Activated CD4-positive, alpha-beta T cell treated with anti-CD3 and anti-CD28 coated beads for 1 hour (primary cell): ENCODE results near the gene SIRPB2.
"Not testable (repeated sequence)": the region's sequence is repeated elsewhere in the genome, so short reads cannot be mapped to it uniquely, and the experiment has no call there.

ENCODE experiments used
- DNase-seq: peaks from one replicate; pipeline ENCODE4 v3.0.0-alpha.2; 2020

The SIRPB2 gene

GRCh38 chr20:1499528-1500420 is 8.6 kb upstream of the SIRPB2 start:
- DNase-seq = no peak

DNA sequence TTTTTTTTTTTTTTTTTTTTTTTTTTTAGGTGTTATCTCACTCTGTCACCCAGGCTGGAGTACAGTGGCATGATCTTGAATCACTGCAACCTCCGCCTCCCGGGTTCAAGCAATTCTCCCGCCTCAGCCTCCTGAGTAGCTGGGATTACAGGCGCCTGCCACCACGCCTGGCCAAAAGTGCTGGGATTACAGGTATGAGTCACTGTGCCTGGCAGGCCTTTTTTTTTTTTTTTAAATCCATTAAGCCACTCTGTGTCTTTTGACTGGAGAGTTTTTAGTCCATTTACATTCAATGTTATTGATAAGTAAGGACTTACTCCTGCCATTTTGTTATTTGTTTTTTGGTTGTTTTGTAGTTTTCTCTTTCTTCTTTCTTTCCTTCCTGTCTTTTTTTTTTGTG is 6.2 kb upstream of the SIRPB2 start:
- not testable (repeated sequence) for DNase-seq

DNA sequence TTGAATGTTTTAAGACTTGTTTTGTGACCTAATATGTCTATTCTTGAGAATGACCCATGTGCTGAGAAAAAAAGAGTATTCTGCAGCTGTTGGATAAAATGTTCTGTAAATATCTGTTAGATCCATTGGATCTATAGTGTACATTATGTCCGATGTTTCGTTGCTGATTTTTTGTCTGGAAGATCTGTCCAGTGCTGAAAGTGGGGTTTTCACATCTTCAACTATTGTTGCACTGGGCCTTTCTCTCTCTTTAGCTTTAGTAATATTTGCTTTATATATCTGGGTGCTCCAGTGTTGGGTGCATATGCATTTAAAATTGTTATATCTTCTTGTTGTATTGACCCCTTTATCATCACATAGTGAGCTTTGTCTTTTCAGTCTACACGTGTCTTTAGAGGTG is 5.7 kb upstream of the SIRPB2 start:
- DNase-seq = no peak

- DNase-seq = no peak
Measured at GRCh38 chr20:1494436-1494835, 3.2 kb upstream of the SIRPB2 start.

DNA sequence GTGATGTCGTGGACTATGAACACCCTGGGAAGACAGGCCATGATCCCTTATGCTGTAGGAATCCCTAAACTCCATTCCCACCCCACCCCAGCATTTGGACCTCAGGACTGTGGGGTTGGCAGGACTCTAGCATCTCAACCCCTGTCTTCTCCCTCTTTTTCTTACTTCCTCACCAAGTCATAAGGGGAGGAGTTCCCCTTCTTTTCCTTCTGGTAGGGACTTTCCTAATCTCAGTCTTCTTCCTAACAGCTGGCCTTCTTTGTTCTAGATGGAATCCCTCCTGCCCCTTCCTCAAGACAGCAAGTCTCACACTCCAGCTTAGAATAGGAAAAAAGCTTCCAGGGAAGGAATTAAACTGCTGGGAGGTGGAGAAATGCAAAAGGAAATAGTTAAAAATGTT is 2.3 kb upstream of the SIRPB2 start:
- DNase-seq = no peak

DNA sequence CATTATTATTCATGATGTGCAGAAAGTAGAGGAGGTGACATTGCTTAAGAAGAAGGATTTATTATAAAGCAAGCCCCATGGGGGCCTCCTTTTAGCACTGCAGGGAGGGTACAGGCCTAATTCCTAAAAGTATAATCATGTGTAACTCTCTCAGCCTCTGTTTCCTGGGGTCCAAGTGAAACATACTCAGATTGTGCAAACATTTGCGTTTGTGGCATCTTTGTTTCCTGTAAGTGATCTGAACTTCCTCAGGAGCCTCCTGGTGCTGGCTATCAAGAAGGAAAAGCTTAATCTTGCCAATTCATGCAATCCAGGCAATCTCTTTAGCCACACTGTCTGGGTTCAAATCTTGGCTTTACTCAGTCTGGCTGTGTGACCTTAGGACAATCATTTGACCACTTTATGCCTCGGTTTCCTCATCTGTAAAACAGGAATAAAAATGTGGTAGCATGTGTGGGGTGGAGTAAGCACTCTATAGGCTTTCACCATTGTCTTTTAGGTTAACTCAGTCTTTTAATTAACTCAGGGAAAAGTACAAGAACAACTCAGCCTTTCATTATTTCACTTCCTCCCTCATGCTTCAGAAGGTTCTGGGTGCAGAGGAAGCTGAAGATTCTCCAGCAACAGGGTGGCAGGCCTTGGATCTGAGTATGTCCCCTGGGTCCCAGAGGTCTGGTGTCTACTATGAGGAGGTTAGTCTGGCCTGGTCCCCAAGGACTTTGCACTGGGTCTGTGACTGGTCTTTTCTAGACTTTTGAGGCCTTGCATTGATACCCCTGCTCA is 831 bp upstream of the SIRPB2 start:
- DNase-seq = no peak

GRCh38 chr20:1490643-1491195 is 501 bp downstream of the SIRPB2 start:
- no peak for DNase-seq

DNA sequence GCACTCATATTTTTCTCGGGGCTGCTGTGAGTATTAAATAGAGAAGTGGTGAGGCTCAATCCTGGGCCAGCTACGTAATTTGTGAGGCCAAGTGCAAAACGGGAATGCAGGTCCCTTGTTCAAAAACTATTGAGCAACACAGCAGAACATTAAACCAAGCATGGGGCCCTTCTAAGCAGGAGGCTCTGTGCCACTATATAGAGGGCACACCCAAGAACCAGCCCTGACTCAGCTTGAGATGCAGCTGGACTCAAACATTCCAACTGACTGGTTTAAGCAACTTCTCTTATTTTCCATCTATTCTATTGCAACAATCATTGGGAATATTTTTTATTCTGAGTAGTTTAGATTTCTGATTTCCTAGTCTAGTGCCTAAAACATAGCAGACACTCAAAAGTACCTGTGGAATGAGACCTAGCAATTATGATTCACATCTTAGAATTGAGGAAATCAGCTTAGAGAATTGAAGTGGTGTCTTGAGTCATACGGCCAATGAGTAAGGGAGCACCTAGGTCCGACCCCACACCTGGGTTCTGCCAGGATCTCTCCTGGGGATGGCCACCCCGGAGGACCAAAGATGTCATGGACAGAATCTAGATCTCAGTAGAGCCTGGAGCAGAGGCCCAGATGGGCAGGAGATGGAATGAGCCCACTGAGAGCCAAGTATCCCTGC is 1.3 kb downstream of the SIRPB2 start:
- DNase-seq = no peak

DNA sequence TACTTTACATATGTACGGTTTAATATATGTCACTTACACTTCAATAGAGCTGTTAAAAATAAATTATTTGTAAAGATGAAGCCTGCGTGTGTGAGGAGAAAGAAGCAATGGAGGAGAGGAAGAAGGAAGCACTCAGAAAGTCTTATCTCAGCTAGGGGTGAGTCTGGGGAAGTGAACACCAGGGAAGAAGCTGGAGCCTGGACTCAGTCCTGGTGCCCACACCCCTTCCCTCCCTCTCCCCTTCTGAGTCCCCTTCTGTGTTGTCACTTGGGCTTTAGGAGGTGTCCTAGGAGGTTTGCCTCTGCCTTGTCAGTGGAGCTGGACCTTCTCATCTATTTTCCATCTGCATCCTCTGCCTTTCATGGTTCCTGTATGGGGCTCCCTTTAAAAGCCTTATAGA is 1.9 kb downstream of the SIRPB2 start:
- DNase-seq = no peak

- DNase-seq = no peak
Measured at GRCh38 chr20:1486566-1486965, 4.7 kb downstream of the SIRPB2 start.

GRCh38 chr20:1484438-1485116 is 6.6 kb downstream of the SIRPB2 start:
- DNase-seq = no peak

- DNase-seq = no peak
Measured at GRCh38 chr20:1479831-1480595, 11.2 kb downstream of the SIRPB2 start.

DNA sequence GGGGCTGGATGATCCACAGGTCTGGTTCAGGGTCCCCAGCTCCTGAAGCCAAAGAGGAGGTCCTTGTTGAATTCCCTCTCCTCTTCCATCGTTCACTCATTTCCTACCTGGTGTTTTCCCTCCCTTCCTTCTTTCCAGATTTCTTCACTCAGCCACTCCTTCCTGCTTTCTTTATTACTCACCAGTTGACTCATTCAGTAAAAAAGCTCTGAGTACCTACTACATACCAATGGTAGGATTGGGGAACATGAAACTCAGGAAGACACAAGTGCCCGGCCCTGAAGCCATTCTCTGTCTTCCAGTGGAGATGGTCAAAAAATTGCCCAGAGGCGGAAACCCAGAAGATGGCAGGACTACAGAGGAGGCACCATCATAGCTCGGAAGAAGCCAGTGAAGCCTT is 12.7 kb downstream of the SIRPB2 start:
- no peak for DNase-seq

- DNase-seq = no peak
Measured at GRCh38 chr20:1477896-1478490, 13.2 kb downstream of the SIRPB2 start.

- DNase-seq = no peak
Measured at GRCh38 chr20:1474817-1475603, 16.2 kb downstream of the SIRPB2 start.

GRCh38 chr20:1474325-1474724 is 16.9 kb downstream of the SIRPB2 start:
- no peak for DNase-seq

GRCh38 chr20:1473246-1474220 is 17.7 kb downstream of the SIRPB2 start:
- DNase-seq = no peak

DNA sequence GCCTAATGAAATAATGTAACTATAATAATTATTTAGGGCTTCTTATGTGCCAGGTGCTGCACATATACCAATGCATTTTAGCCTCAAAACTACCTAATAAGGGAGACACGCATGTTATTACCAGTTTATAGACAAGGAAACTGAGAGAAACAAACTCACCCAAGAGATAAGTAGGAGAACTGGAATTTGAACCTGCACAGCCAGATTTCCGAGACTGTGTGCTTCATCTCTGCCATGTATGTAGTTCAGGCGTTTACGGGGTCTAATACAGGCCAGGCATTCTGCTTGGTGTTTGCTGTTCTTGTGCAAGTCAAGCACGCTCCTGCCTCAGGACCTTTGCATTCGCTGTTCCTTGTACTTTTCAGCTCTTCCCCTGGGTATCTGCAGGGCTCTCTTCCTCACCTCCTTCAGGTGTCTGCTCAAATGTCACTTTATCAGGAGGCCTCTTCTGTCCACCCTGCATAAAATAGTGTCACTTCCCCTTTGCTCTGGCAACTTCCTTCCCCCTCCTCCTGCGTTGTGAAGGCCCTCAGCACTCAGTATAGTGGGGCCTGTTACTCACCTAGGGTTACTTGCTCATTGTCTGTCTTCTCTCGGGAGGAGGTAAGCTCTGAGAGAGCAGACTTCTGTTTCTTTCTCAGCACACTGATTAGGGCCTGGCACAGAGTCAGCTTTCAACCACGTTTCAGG is 18.5 kb downstream of the SIRPB2 start:
- no peak for DNase-seq

DNA sequence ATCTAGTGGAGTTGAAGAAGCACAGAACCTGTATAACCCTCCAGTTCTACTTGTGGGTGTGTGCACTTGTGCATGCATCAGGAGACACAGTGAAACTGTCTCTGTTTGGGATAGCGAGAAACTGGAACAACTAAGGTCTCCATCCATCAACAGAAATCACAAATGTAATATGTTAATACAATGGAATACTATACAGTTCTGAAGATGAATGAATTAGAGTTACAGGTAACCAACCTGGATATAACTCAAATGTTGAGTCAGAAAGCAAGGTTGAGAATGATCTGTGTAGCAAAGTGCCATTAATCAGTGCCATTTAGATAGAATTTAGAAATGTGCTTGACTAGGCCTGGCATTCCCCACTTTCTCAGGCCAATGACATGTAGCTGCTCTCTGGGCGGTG is 20.0 kb downstream of the SIRPB2 start:
- no peak for DNase-seq
